ENCODE data around the gene PRR5L.
"Not testable (repeated sequence)": the region's sequence is repeated elsewhere in the genome, so short reads cannot be mapped to it uniquely, and the experiment has no call there.

PRR5L gene

DNA sequence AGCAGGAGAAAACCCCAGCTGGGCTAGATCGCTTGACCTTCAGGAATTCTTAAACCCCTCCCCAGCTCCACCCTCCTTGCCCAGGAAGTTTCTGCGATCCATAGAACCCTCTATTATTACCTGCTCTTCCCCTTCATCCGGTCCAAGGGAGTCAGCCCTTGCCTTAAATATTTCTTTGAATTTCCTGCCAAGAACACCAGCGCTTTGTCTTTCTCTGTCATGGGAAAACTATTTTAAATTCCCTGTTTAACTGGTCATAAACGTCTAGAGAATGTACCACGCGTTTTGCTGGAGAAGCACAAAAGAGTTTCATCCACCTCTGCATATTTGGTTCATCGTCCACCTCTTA, 214.5 kb downstream of the PRR5L start:
- no peak for DNase-seq

GRCh38 chr11:36511062-36511461, 215.0 kb downstream of the PRR5L start:
- not testable (repeated sequence) for DNase-seq

DNA sequence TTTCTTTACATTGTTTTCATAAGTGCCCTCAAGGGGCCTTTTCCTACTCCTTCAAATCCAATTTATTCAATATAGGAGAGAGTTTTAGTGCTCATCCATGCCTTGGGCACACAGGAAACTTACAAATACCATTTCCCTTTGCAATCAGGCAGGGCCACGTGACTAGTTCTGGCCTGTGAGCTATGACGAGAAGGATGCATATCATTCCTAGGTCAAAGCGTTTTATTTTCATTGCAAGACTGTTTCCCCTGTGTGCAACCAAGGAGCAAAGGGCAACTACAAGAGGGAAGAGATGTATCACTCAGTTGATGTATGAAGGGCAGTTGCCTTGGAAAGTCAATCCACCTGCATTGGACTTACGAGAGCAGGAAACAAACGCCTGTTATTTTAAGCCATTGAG, 215.9 kb downstream of the PRR5L start:
- no peak for DNase-seq

GRCh38 chr11:36513965-36514364, 217.9 kb downstream of the PRR5L start:
- no peak for DNase-seq

All from hippocampal formation (tissue), 2 donors.